Muscle of leg (tissue), 11 donors: Measurements from ENCODE around the gene PRKCZ. TPM values are rescaled to one million over a fixed set of nuclear protein-coding genes. Genes with fewer than 3 reads are reported as not detected.

ENCODE experiments used
- DNase-seq: peaks from one replicate; pipeline ENCODE4 v3.0.0; 2013
- H3K27ac ChIP-seq: one replicate; pipeline ENCODE4 v1.5.1; 2013; ENCODE audit warnings: mild to moderate bottlenecking, low read length, control low read depth
- H3K27me3 ChIP-seq: one replicate; pipeline ENCODE4 v1.6.1; 2013; ENCODE audit warnings: low read length; ENCODE audit not compliant: control insufficient read depth, insufficient read depth
- H3K36me3 ChIP-seq: one replicate; pipeline ENCODE4 v1.6.1; 2013; ENCODE audit warnings: low read length; ENCODE audit not compliant: control insufficient read depth, insufficient read depth
- H3K4me1 ChIP-seq: one replicate; pipeline ENCODE4 v1.6.1; 2013; ENCODE audit warnings: low read length; ENCODE audit not compliant: control insufficient read depth, insufficient read depth
- H3K4me3 ChIP-seq: one replicate; pipeline ENCODE4 v1.5.1; 2013; ENCODE audit warnings: low read length, control low read depth
- H3K9me3 ChIP-seq: replicated peaks from 2 replicates; pipeline ENCODE4 v1.6.1; 2013; ENCODE audit warnings: low read depth, low read length; ENCODE audit not compliant: control insufficient read depth
- WGBS: methylation state at CpG from one replicate; pipeline ENCODE4 v1.1.5; 2013; ENCODE audit warnings: missing lambda C conversion rate; ENCODE audit not compliant: insufficient coverage; 5-methylcytosine and 5-hydroxymethylcytosine counted together
- polyA plus RNA-seq, 8 donors: library from polyadenylated mRNA; unstranded; fragments of 120-200 nt; gene quantifications; one replicate each; pipeline versions ENCODE4 v1.2.1 to v1.2.3, GENCODE V29; 2013; ENCODE audit warnings: inconsistent platforms in 1 of 8, low replicate concordance in 1 of 8; ENCODE audit not compliant: insufficient read length in 8 of 8, insufficient read depth in 1 of 8
- total RNA-seq: library from RNA; stranded (reverse); fragments of 120-200 nt; gene quantifications from one replicate; pipeline ENCODE4 v1.2.4, GENCODE V29; 2013

The PRKCZ gene
- total and polyA plus RNA-seq, 9 donors = 4.0 to 10.5 (median 5.7) TPM

- 87% methylated on average over 5 of the region's 10 CpGs for WGBS
- no peak for DNase-seq
- no peak overlapping the region for H3K27ac ChIP-seq
- H3K4me3 ChIP-seq = no peak overlapping the region
- H3K4me1 ChIP-seq = peaks cover 20% of the 10 kb centered on the region
- H3K36me3 ChIP-seq = no peaks in the 10 kb centered on the region
- no peaks in the 10 kb centered on the region for H3K9me3 ChIP-seq
- H3K27me3 ChIP-seq = peaks cover 40% of the 10 kb centered on the region
These were observed 25.8 kb upstream of the PRKCZ start for GRCh38 chr1:2024451-2024850.

GRCh38 chr1:2024887-2025286, 25.3 kb upstream of the PRKCZ start:
- 85% methylated on average over 18 of the region's 18 CpGs for WGBS
- Histone ChIP-seq H3K27ac (no peak overlapping the region), H3K27me3 (peaks cover 37% of the 10 kb centered on the region), H3K4me1 (peaks cover 18% of the 10 kb centered on the region), H3K4me3 (no peak overlapping the region), H3K9me3 (no peaks in the 10 kb centered on the region), H3K36me3 (no peaks in the 10 kb centered on the region)
- no peak for DNase-seq

- Histone ChIP-seq H3K4me1 (peaks cover 16% of the 10 kb centered on the region), H3K36me3 (no peaks in the 10 kb centered on the region), H3K4me3 (no peak overlapping the region), H3K27ac (peak overlapping the region; percentile 55), H3K27me3 (peaks cover 30% of the 10 kb centered on the region), H3K9me3 (no peaks in the 10 kb centered on the region)
- WGBS = 33% methylated on average over 32 of the region's 39 CpGs
- DNase-seq = peak; percentile 81
These were observed 24.7 kb upstream of the PRKCZ start for GRCh38 chr1:2025491-2025981.

GRCh38 chr1:2027961-2028583, 22.1 kb upstream of the PRKCZ start:
- Histone ChIP-seq H3K36me3 (no peaks in the 10 kb centered on the region), H3K27me3 (peaks cover 8% of the 10 kb centered on the region), H3K4me3 (no peak overlapping the region), H3K4me1 (peaks cover 24% of the 10 kb centered on the region), H3K9me3 (no peaks in the 10 kb centered on the region), H3K27ac (no peak overlapping the region)
- DNase-seq = no peak
- WGBS = 83% methylated on average over 44 of the region's 46 CpGs

- peaks cover 24% of the 10 kb centered on the region for H3K4me1 ChIP-seq
- H3K27me3 ChIP-seq = peaks cover 8% of the 10 kb centered on the region
- no peaks in the 10 kb centered on the region for H3K9me3 ChIP-seq
- H3K27ac ChIP-seq = no peak overlapping the region
- 90% methylated on average over 26 of the region's 26 CpGs for WGBS
- H3K4me3 ChIP-seq = no peak overlapping the region
- no peak for DNase-seq
- no peaks in the 10 kb centered on the region for H3K36me3 ChIP-seq
These were observed 21.2 kb upstream of the PRKCZ start for GRCh38 chr1:2028870-2029560.

- Histone ChIP-seq H3K36me3 (no peaks in the 10 kb centered on the region), H3K27me3 (peaks cover 8% of the 10 kb centered on the region), H3K9me3 (no peaks in the 10 kb centered on the region), H3K27ac (no peak overlapping the region), H3K4me3 (no peak overlapping the region), H3K4me1 (peaks cover 24% of the 10 kb centered on the region)
- WGBS = 86% methylated on average over 15 of the region's 15 CpGs
- no peak for DNase-seq
These were observed 20.6 kb upstream of the PRKCZ start for GRCh38 chr1:2029561-2029960.

GRCh38 chr1:2030076-2030871, 19.9 kb upstream of the PRKCZ start:
- no peak for DNase-seq

GRCh38 chr1:2031546-2032540, 18.4 kb upstream of the PRKCZ start:
- H3K27me3 ChIP-seq = peaks cover 8% of the 10 kb centered on the region
- H3K4me3 ChIP-seq = no peak overlapping the region
- WGBS = 64% methylated on average over 26 of the region's 33 CpGs
- no peaks in the 10 kb centered on the region for H3K36me3 ChIP-seq
- DNase-seq = no peak
- H3K27ac ChIP-seq = no peak overlapping the region
- peaks cover 13% of the 10 kb centered on the region for H3K4me1 ChIP-seq
- no peaks in the 10 kb centered on the region for H3K9me3 ChIP-seq

More at GRCh38 chr1:2030076-2030871, 19.9 kb upstream of the PRKCZ start:
- H3K4me1 ChIP-seq = peaks cover 21% of the 10 kb centered on the region
- no peaks in the 10 kb centered on the region for H3K36me3 ChIP-seq
- H3K27me3 ChIP-seq = peaks cover 8% of the 10 kb centered on the region
- no peak overlapping the region for H3K4me3 ChIP-seq
- WGBS = 75% methylated on average over 39 of the region's 42 CpGs
- no peak overlapping the region for H3K27ac ChIP-seq
- H3K9me3 ChIP-seq = no peaks in the 10 kb centered on the region

GRCh38 chr1:2032737-2033136, 17.5 kb upstream of the PRKCZ start:
- H3K4me1 ChIP-seq = peaks cover 13% of the 10 kb centered on the region
- peaks cover 9% of the 10 kb centered on the region for H3K27me3 ChIP-seq
- 49% methylated on average over 9 of the region's 14 CpGs for WGBS
- DNase-seq = no peak
- H3K27ac ChIP-seq = no peak overlapping the region
- no peaks in the 10 kb centered on the region for H3K36me3 ChIP-seq
- H3K9me3 ChIP-seq = no peaks in the 10 kb centered on the region
- H3K4me3 ChIP-seq = no peak overlapping the region
